BJ (cell line): ENCODE results near the gene OBSCN. TPM values are rescaled to one million over a fixed set of nuclear protein-coding genes. Genes with fewer than 3 reads are reported as not detected.

Source experiments
- CTCF ChIA-PET: fragments of 350-600 bp; formaldehyde crosslinking; extraction: SDS; loops from one replicate; lab custom pipeline; 2021; ENCODE audit warnings: antibody characterized with exemption, inconsistent platforms; lab: Yijun Ruan, JAX
- POLR2A ChIA-PET: fragments of 300-600 bp; sonication (Branson Sonifier 250); formaldehyde crosslinking; extraction: SDS; loops from one replicate; lab custom pipeline; 2021; ENCODE audit warnings: antibody characterized with exemption; lab: Charles Lee
- DNase-seq: peaks from one replicate; pipeline ENCODE4 v3.0.0-alpha.2; 2011; ENCODE audit warnings: low read depth
- H3K27me3 ChIP-seq: 2 replicates; pipeline ENCODE4 v1.6.0; 2011; ENCODE audit warnings: low read length; ENCODE audit not compliant: control insufficient read depth, insufficient read depth
- H3K36me3 ChIP-seq: 2 replicates; pipeline ENCODE4 v1.5.1; 2011; ENCODE audit warnings: low read length; ENCODE audit not compliant: control insufficient read depth, insufficient read depth
- H3K4me3 ChIP-seq: 2 replicates; pipeline ENCODE4 v1.5.1; 2011; ENCODE audit warnings: low read depth, mild to moderate bottlenecking, control low read depth, low read length
- polyA plus RNA-seq: library from polyadenylated mRNA; depleted of rRNA; stranded (reverse); fragments of >200 nt; gene quantifications from 2 replicates; pipeline ENCODE4 v1.2.3, GENCODE V29; 2011
- TF ChIP-seq, protein P1 (sequence below): IDR thresholded peaks from 2 replicates; pipeline ENCODE4 v1.5.1; 2011; ENCODE audit warnings: low read depth, mild to moderate bottlenecking, control low read depth, inconsistent platforms, low read length, moderate library complexity; ENCODE audit not compliant: insufficient read depth

The OBSCN gene
- polyA plus RNA-seq, 1 experiment, result 2.9 TPM

DNA sequence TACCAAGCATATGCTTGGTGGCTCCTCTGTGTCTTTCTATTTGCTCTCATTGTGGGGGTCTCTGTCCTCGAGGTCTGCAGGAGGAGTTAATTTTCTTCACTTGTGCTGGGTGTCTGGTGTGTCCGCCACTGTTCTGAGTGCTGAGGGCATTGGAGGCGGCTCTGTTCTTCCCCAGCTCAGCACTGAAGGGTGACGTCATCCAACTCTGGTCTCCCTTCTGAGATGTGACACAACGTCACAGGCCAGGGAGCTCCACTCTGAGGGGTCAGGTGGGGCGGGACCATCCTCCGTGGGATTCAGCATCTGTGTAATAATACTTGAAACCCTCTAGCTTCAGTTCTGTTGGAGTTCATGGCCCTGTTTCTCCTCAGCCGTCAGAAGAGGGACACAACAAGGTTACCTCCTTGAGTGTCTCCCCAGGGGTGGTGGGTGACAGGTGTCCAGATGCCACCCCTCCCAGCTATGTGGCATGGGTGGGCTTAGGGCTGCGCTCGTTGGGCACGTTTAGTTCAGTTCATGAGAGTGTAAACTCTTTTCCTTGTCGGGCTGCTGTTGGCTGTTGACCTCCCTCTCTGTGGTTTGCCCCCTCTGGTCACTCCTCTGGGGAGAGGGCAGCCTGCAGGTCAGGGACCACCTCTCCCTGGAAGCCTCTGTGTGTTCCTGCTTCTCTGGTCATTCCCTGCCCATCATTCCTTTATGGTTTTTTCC lies 39.1 kb upstream of the OBSCN start:
- CTCF ChIA-PET, result interaction anchor here (1.1 kb wide), 1 partner anchor 38 kb away, joined by 3 read pairs; no protein-coding TSS in a partner anchor
- POLR2A ChIA-PET, result no interaction called here
- DNase-seq, result no peak
- H3K36me3 ChIP-seq, result peaks cover 2% of the 10 kb centered on the region; the same call in 1 of the 2 replicates
- no peaks in the 10 kb centered on the region for H3K27me3 ChIP-seq
- TF ChIP-seq, protein P1, sequence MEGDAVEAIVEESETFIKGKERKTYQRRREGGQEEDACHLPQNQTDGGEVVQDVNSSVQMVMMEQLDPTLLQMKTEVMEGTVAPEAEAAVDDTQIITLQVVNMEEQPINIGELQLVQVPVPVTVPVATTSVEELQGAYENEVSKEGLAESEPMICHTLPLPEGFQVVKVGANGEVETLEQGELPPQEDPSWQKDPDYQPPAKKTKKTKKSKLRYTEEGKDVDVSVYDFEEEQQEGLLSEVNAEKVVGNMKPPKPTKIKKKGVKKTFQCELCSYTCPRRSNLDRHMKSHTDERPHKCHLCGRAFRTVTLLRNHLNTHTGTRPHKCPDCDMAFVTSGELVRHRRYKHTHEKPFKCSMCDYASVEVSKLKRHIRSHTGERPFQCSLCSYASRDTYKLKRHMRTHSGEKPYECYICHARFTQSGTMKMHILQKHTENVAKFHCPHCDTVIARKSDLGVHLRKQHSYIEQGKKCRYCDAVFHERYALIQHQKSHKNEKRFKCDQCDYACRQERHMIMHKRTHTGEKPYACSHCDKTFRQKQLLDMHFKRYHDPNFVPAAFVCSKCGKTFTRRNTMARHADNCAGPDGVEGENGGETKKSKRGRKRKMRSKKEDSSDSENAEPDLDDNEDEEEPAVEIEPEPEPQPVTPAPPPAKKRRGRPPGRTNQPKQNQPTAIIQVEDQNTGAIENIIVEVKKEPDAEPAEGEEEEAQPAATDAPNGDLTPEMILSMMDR, result no peak
- no peak overlapping the region for H3K4me3 ChIP-seq

DNA sequence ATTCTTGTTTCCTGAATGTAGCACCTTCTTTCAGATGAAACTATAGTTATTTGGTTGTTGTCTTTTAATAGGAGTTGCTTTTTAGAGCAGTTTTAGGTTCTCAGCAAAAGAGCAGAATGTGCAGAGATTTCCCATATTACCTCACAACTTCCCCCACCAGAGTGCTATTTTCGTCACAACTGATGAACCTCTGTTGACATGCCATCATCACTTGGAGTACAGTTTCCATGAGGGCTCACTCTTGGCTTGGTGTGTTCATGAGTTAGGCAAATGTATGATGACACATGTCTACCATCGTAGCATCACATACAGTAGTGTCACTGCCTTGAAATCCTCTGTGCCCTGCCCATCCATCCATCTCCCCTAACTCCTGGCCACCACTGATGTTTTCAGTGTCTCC lies 38.5 kb upstream of the OBSCN start:
- peaks cover 2% of the 10 kb centered on the region; the same call in 1 of the 2 replicates for H3K36me3 ChIP-seq
- DNase-seq, result no peak
- H3K4me3 ChIP-seq, result no peak overlapping the region
- TF ChIP-seq, protein P1, result no peak
- no peaks in the 10 kb centered on the region for H3K27me3 ChIP-seq
- ChIA-PET POLR2A (no interaction called here), CTCF (no interaction called here)

DNA sequence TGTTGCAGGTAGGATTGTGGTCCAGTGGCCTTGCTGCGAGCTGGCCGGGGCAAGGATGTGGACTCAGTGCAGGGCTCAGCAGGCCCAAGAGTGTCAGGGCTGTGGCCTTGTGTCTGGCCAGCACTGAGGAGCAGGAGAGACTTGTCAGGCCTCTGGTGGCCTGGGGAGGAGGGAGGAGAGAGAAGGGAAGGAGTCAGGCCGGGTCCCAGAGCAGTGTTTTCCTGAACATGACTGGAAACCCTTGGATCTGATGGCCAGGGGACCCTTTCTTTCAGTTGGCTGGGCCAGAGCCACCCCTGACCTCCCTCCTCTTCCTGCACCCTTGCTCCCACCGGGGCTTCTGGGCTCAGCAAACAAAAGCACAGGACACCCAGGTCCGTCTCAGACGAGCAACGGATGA lies 37.2 kb upstream of the OBSCN start:
- POLR2A ChIA-PET, result no interaction called here
- Histone ChIP-seq H3K4me3 (no peak overlapping the region), H3K36me3 (peaks cover 7% of the 10 kb centered on the region), H3K27me3 (no peaks in the 10 kb centered on the region)
- TF ChIP-seq, protein P1, result no peak
- CTCF ChIA-PET, result no interaction called here
- no peak for DNase-seq

DNA sequence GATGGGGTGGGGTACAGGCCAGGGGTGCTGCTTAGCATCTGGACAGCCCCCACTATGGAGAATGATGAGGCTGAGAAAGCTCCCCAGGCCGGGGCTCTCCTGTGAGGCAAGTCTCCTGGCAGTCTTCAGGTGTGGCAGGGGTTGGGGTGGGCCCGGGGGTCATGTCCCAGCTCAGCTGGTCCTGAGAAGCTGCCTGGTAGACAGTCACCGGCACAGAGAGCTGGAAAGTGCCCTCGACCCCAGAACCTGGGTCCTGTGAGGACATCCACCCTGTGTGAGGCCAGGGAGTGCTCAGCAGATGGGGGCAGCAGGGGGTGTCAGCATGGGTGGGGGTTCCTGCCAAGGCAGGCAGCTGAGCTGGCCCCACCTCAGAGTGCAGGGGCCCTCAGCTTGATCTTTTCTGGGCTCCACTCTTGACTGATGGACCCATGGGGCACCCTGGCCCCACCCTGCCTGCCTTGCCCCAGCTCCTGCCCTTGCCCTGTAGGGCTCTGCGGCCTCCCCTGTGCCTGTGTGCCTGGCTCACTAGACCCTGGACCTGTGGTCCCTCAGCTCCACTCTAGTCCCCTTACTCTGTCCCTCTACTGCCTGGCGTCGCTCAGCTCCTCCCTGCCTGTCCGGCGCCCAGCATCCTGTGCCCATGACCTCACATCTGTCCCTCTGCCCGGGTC lies 36.5 kb upstream of the OBSCN start:
- Histone ChIP-seq H3K27me3 (no peaks in the 10 kb centered on the region), H3K4me3 (no peak overlapping the region), H3K36me3 (peaks cover 7% of the 10 kb centered on the region)
- CTCF ChIA-PET, result no interaction called here
- DNase-seq, result no peak
- POLR2A ChIA-PET, result interaction anchor here (0.6 kb wide), 2 partner anchors 286 to 712 kb away, joined by 3 to 4 read pairs; a partner anchor contains a TSS
- TF ChIP-seq, protein P1, result no peak
